Measurements from ENCODE around the gene ORAI2. TPM values are rescaled to one million over a fixed set of nuclear protein-coding genes. Genes with fewer than 3 reads are reported as not detected.
A peak's percentile ranks its signal among the peaks of the same experiment; 100 is the strongest.

ORAI2 gene
- total RNA-seq, 2 experiments from 2014 or later = 58.1 to 73.7 TPM

GRCh38 chr7:102436118-102436517 lies 2.7 kb downstream of the ORAI2 start:
- DNase-seq (no peak), ATAC-seq (no peak)
- no peak overlapping the region for H3K4me3 Mint-ChIP-seq
- H3K27ac Mint-ChIP-seq = no peak overlapping the region
- peaks cover 36% of the 10 kb centered on the region for H3K4me1 Mint-ChIP-seq
- H3K36me3 Mint-ChIP-seq = peaks cover 14% of the 10 kb centered on the region
- H3K27me3 Mint-ChIP-seq = no peaks in the 10 kb centered on the region
- CTCF ChIA-PET = interaction anchor here (1.4 to 5.9 kb wide), 3 partner anchors 19 to 32 kb away, joined by 3 to 50 read pairs (median 31); no protein-coding TSS in a partner anchor
- no peaks in the 10 kb centered on the region for H3K9me3 Mint-ChIP-seq (ENCODE audit: low read depth)

GRCh38 chr7:102439963-102440795 lies 6.8 kb downstream of the ORAI2 start:
- Mint-ChIP-seq H3K9me3 (ENCODE audit: low read depth) (no peaks in the 10 kb centered on the region), H3K36me3 (peaks cover 21% of the 10 kb centered on the region), H3K27ac (no peak overlapping the region), H3K4me3 (no peak overlapping the region), H3K4me1 (peaks cover 20% of the 10 kb centered on the region), H3K27me3 (no peaks in the 10 kb centered on the region)
- ATAC-seq = no peak
- CTCF ChIA-PET = interaction anchor here (0.7 to 1.3 kb wide), 3 partner anchors 10 to 36 kb away, joined by 3 to 4 read pairs (median 3); partner anchors contain the start of genes ALKBH4 and LRWD1
- DNase-seq = no peak

GRCh38 chr7:102444961-102445673 lies 11.7 kb downstream of the ORAI2 start:
- CTCF ChIA-PET = interaction anchor here (1.5 to 2.6 kb wide), 2 partner anchors 11 to 41 kb away, joined by 5 to 10 read pairs; partner anchors contain the start of gene ORAI2
- Mint-ChIP-seq H3K27me3 (no peaks in the 10 kb centered on the region), H3K36me3 (peaks cover 12% of the 10 kb centered on the region), H3K9me3 (ENCODE audit: low read depth) (no peaks in the 10 kb centered on the region), H3K4me3 (no peak overlapping the region), H3K4me1 (peaks cover 10% of the 10 kb centered on the region), H3K27ac (peak overlapping the region; percentile 25)
- DNase-seq (no peak), ATAC-seq (no peak)

- Mint-ChIP-seq H3K27me3 (no peaks in the 10 kb centered on the region), H3K4me3 (no peak overlapping the region), H3K9me3 (ENCODE audit: low read depth) (no peaks in the 10 kb centered on the region), H3K4me1 (peaks cover 10% of the 10 kb centered on the region), H3K27ac (peak overlapping the region; percentile 4), H3K36me3 (peaks cover 12% of the 10 kb centered on the region)
- DNase-seq (no peak), ATAC-seq (no peak)
- CTCF ChIA-PET = interaction anchor here (1.4 to 1.5 kb wide), 2 partner anchors 12 to 41 kb away, joined by 3 to 5 read pairs; partner anchors contain the start of gene ORAI2
Observed at GRCh38 chr7:102445674-102446071, 12.3 kb downstream of the ORAI2 start.

- no peaks in the 10 kb centered on the region for H3K27me3 Mint-ChIP-seq
- CTCF ChIA-PET = interaction anchor here (1.4 kb wide), 1 partner anchor 42 kb away, joined by 3 read pairs; no protein-coding TSS in a partner anchor
- H3K36me3 Mint-ChIP-seq = peaks cover 11% of the 10 kb centered on the region
- DNase-seq (no peak), ATAC-seq (no peak)
- H3K9me3 Mint-ChIP-seq (ENCODE audit: low read depth) = no peaks in the 10 kb centered on the region
- H3K4me3 Mint-ChIP-seq = no peak overlapping the region
- peaks cover 10% of the 10 kb centered on the region for H3K4me1 Mint-ChIP-seq
- no peak overlapping the region for H3K27ac Mint-ChIP-seq
Observed at GRCh38 chr7:102446387-102447156, 13.2 kb downstream of the ORAI2 start.

- Mint-ChIP-seq H3K27me3 (no peaks in the 10 kb centered on the region), H3K27ac (no peak overlapping the region), H3K36me3 (peaks cover 8% of the 10 kb centered on the region), H3K9me3 (ENCODE audit: low read depth) (no peaks in the 10 kb centered on the region), H3K4me3 (no peak overlapping the region), H3K4me1 (peaks cover 7% of the 10 kb centered on the region)
- DNase-seq (no peak), ATAC-seq (no peak)
- CTCF ChIA-PET = interaction anchor here (1.4 kb wide), 1 partner anchor 43 kb away, joined by 3 read pairs; no protein-coding TSS in a partner anchor
Observed at GRCh38 chr7:102447311-102447710, 13.9 kb downstream of the ORAI2 start.

GRCh38 chr7:102449136-102449535 lies 15.8 kb downstream of the ORAI2 start:
- CTCF ChIA-PET = interaction anchor here (1.5 to 2.0 kb wide), 3 partner anchors 15 to 42 kb away, joined by 4 to 20 read pairs (median 7); no protein-coding TSS in a partner anchor
- Mint-ChIP-seq H3K4me3 (no peak overlapping the region), H3K9me3 (ENCODE audit: low read depth) (no peaks in the 10 kb centered on the region), H3K27ac (no peak overlapping the region), H3K27me3 (no peaks in the 10 kb centered on the region), H3K4me1 (no peaks in the 10 kb centered on the region), H3K36me3 (peaks cover 8% of the 10 kb centered on the region)
- ATAC-seq (no peak), DNase-seq (no peak)

GRCh38 chr7:102450242-102450641 lies 16.9 kb downstream of the ORAI2 start:
- DNase-seq = no peak

GRCh38 chr7:102451371-102452054 lies 18.1 kb downstream of the ORAI2 start:
- peaks cover 3% of the 10 kb centered on the region for H3K36me3 Mint-ChIP-seq
- H3K27me3 Mint-ChIP-seq = no peaks in the 10 kb centered on the region
- no peak overlapping the region for H3K27ac Mint-ChIP-seq
- no peaks in the 10 kb centered on the region for H3K4me1 Mint-ChIP-seq
- H3K4me3 Mint-ChIP-seq = no peak overlapping the region
- no peak for ATAC-seq
- DNase-seq = no peak
- CTCF ChIA-PET = interaction anchor here (0.9 to 2.5 kb wide), 5 partner anchors 10 to 47 kb away, joined by 3 to 7 read pairs (median 4); no protein-coding TSS in a partner anchor
- no peaks in the 10 kb centered on the region for H3K9me3 Mint-ChIP-seq (ENCODE audit: low read depth)

More at GRCh38 chr7:102450242-102450641, 16.9 kb downstream of the ORAI2 start:
- peak; percentile 74 for ATAC-seq
- no peaks in the 10 kb centered on the region for H3K9me3 Mint-ChIP-seq (ENCODE audit: low read depth)
- no peaks in the 10 kb centered on the region for H3K4me1 Mint-ChIP-seq
- H3K36me3 Mint-ChIP-seq = peaks cover 3% of the 10 kb centered on the region
- no peaks in the 10 kb centered on the region for H3K27me3 Mint-ChIP-seq
- CTCF ChIA-PET = interaction anchor here (0.8 to 2.0 kb wide), 11 partner anchors 9 to 48 kb away, joined by 3 to 20 read pairs (median 4); no protein-coding TSS in a partner anchor
- no peak overlapping the region for H3K4me3 Mint-ChIP-seq
- no peak overlapping the region for H3K27ac Mint-ChIP-seq

GRCh38 chr7:102452451-102452850 lies 19.1 kb downstream of the ORAI2 start:
- Mint-ChIP-seq H3K27me3 (no peaks in the 10 kb centered on the region), H3K36me3 (peaks cover 3% of the 10 kb centered on the region), H3K9me3 (ENCODE audit: low read depth) (no peaks in the 10 kb centered on the region), H3K4me3 (no peak overlapping the region), H3K4me1 (no peaks in the 10 kb centered on the region), H3K27ac (no peak overlapping the region)
- DNase-seq = no peak
- CTCF ChIA-PET = interaction anchor here (1.1 to 2.5 kb wide), 3 partner anchors 19 to 48 kb away, joined by 3 to 7 read pairs (median 4); no protein-coding TSS in a partner anchor
- no peak for ATAC-seq

GRCh38 chr7:102453319-102453718 lies 19.9 kb downstream of the ORAI2 start:
- DNase-seq = no peak
- H3K27me3 Mint-ChIP-seq = no peaks in the 10 kb centered on the region
- ATAC-seq = no peak
- no peak overlapping the region for H3K27ac Mint-ChIP-seq
- H3K9me3 Mint-ChIP-seq (ENCODE audit: low read depth) = no peaks in the 10 kb centered on the region
- CTCF ChIA-PET = interaction anchor here (2.5 kb wide), 1 partner anchor 49 kb away, joined by 7 read pairs; no protein-coding TSS in a partner anchor
- no peak overlapping the region for H3K4me3 Mint-ChIP-seq
- no peaks in the 10 kb centered on the region for H3K4me1 Mint-ChIP-seq
- peaks cover 5% of the 10 kb centered on the region for H3K36me3 Mint-ChIP-seq

- DNase-seq (no peak), ATAC-seq (no peak)
- no peak overlapping the region for H3K4me3 Mint-ChIP-seq
- no peaks in the 10 kb centered on the region for H3K9me3 Mint-ChIP-seq (ENCODE audit: low read depth)
- CTCF ChIA-PET = interaction anchor here (0.6 to 1.5 kb wide), 4 partner anchors 8 to 50 kb away, joined by 3 to 4 read pairs (median 4); no protein-coding TSS in a partner anchor
- no peak overlapping the region for H3K27ac Mint-ChIP-seq
- H3K27me3 Mint-ChIP-seq = no peaks in the 10 kb centered on the region
- H3K36me3 Mint-ChIP-seq = peaks cover 4% of the 10 kb centered on the region
- H3K4me1 Mint-ChIP-seq = no peaks in the 10 kb centered on the region
Observed at GRCh38 chr7:102454468-102454867, 21.1 kb downstream of the ORAI2 start.
